Suprapubic skin (tissue), 4 donors: ENCODE results near the gene CYP39A1. TPM values are rescaled to one million over a fixed set of nuclear protein-coding genes. Genes with fewer than 3 reads are reported as not detected.

Source experiments
- DNase-seq, 2 donors: peaks; one replicate each; pipeline ENCODE4 v3.0.0-alpha.2; 2019; ENCODE audit warnings: low spot score in 2 of 2
- H3K27ac ChIP-seq: fragments of 200-600 bp; sonication (generic); one replicate; pipeline ENCODE4 v1.5.1; 2019
- H3K27me3 ChIP-seq: fragments of 200-600 bp; sonication (generic); one replicate; pipeline ENCODE4 v1.5.1; 2019
- H3K36me3 ChIP-seq: fragments of 200-600 bp; sonication (generic); one replicate; pipeline ENCODE4 v1.5.1; 2019
- H3K4me1 ChIP-seq: fragments of 200-600 bp; sonication (generic); one replicate; pipeline ENCODE4 v1.5.1; 2019
- H3K4me3 ChIP-seq: fragments of 200-600 bp; sonication (generic); one replicate; pipeline ENCODE4 v1.5.1; 2019; ENCODE audit warnings: mild to moderate bottlenecking
- H3K9me3 ChIP-seq: fragments of 200-600 bp; sonication (generic); one replicate; pipeline ENCODE4 v1.5.1; 2019
- CTCF ChIP-seq, 2 donors: fragments of 200-600 bp in 1 of 2; fragments of 450-650 bp in 1 of 2; sonication (generic) in 1 of 2; IDR thresholded peaks; one replicate each; pipeline ENCODE4 v1.5.1; 2016 to 2019; ENCODE audit warnings: antibody characterized with exemption in 2 of 2, mild to moderate bottlenecking in 1 of 2, moderate library complexity in 1 of 2
- EP300 ChIP-seq: sonication (generic); formaldehyde crosslinking; IDR thresholded peaks from one replicate; pipeline ENCODE4 v1.6.1; 2017; ENCODE audit warnings: antibody characterized with exemption
- POLR2A ChIP-seq, 2 donors: fragments of 450-650 bp; IDR thresholded peaks; one replicate each; pipeline ENCODE4 v1.6.1; 2017; ENCODE audit warnings: antibody characterized with exemption in 2 of 2, mild to moderate bottlenecking in 2 of 2, moderate library complexity in 2 of 2
- POLR2AphosphoS5 ChIP-seq, 3 donors: sonication (generic); formaldehyde crosslinking; IDR thresholded peaks; one replicate each; pipeline ENCODE4 v1.6.1; 2017; ENCODE audit warnings: antibody characterized with exemption in 3 of 3
- WGBS: methylation state at CpG from one replicate; pipeline ENCODE4 v1.1.5; 2018; 5-methylcytosine and 5-hydroxymethylcytosine counted together
- total RNA-seq, 4 donors: library from RNA; depleted of rRNA; stranded (reverse); fragments of >200 nt; gene quantifications; one replicate each; pipeline ENCODE4 v1.1.0, GENCODE V29; 2016

CYP39A1 gene
- total RNA-seq, 4 donors from 2014 or later, result 20.0 to 46.4 (median 33.1) TPM

- no peaks in the 10 kb centered on the region for H3K4me1 ChIP-seq
- no peaks in the 10 kb centered on the region for H3K9me3 ChIP-seq
- no peaks in the 10 kb centered on the region for H3K27me3 ChIP-seq
- H3K4me3 ChIP-seq, result no peak overlapping the region
- TF ChIP-seq POLR2AphosphoS5 (IDR thresholded peaks at IDR 0.05), result no peak
- TF ChIP-seq EP300, result no peak
- no peak for DNase-seq
- H3K36me3 ChIP-seq, result peaks cover 15% of the 10 kb centered on the region
- WGBS, result 84% methylated on average over 4 of the region's 4 CpGs
- H3K27ac ChIP-seq, result no peak overlapping the region
Observed at GRCh38 chr6:46677314-46677654, 24.7 kb upstream of the CYP39A1 start.

DNA sequence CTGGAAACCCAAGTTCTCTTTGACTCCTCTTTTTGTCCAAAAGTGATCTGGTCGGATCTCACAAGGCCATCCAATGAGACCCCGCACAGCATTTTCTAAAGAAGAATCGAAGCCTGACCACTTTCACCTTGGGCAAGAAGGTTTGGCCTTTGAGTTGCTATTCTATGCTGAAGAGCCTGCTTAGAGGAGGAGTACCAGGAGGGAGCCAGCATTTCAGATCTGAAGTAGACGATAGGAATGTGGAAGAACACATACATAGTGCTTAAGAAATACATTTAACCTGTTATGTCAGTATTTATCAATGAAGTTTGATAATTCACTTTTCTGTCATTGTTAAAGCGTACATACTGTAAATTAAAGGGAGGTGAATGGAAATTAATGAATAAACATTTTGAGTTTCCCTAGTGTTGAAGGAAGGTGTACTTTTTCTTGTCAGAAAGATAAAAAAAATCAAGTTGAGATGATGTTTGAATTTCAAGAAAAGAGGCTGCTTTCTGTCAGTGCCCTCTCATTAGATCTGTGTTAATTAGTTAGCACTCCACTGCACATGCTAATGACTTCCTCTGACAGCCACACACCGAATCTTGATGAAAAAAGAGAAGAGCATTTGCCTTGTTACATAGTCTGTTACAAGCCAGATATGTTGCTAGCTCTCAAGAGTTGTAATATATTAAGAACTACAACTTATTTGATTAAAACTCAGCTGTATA, 24.1 kb upstream of the CYP39A1 start:
- no peak for DNase-seq
- TF ChIP-seq EP300 (no peak), POLR2AphosphoS5 (IDR thresholded peaks at IDR 0.05) (no peak), CTCF (IDR thresholded peaks at IDR 0.05) (no peak), POLR2A (IDR thresholded peaks at IDR 0.05) (no peak)
- Histone ChIP-seq H3K9me3 (no peaks in the 10 kb centered on the region), H3K36me3 (peaks cover 15% of the 10 kb centered on the region), H3K4me3 (no peak overlapping the region), H3K27me3 (no peaks in the 10 kb centered on the region), H3K4me1 (no peaks in the 10 kb centered on the region), H3K27ac (no peak overlapping the region)
- WGBS, result 91% methylated on average over 6 of the region's 6 CpGs

- Histone ChIP-seq H3K27me3 (no peaks in the 10 kb centered on the region), H3K4me1 (no peaks in the 10 kb centered on the region), H3K27ac (no peak overlapping the region), H3K4me3 (no peak overlapping the region), H3K9me3 (no peaks in the 10 kb centered on the region), H3K36me3 (peaks cover 26% of the 10 kb centered on the region)
- TF ChIP-seq POLR2A (IDR thresholded peaks at IDR 0.05) (no peak), EP300 (no peak), POLR2AphosphoS5 (IDR thresholded peaks at IDR 0.05) (no peak), CTCF (IDR thresholded peaks at IDR 0.05) (no peak)
- 90% methylated on average over 1 of the region's 1 CpG for WGBS
- DNase-seq, result no peak
Observed at GRCh38 chr6:46674410-46674809, 21.8 kb upstream of the CYP39A1 start.

DNA sequence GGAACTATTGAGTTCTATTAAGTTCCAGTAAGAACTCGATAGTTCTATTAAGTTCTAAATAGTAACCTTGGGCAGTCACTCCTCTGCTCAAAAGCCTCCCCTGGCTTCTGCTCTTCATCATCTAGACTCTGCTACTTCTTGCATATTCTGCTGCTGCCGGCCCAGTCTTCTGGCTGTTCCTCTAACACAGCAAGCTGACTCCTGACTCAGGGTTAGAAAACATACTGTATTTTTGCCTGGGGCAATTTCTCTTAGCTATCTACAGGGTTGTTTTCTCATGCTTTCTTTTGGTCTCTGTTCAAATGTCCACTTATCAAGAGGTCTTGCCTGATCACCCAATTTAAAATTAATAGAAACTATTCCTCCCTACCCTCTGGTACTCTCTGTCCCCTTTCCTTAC, 14.8 kb upstream of the CYP39A1 start:
- Histone ChIP-seq H3K27me3 (no peaks in the 10 kb centered on the region), H3K4me1 (no peaks in the 10 kb centered on the region), H3K4me3 (no peak overlapping the region), H3K36me3 (peaks cover 25% of the 10 kb centered on the region), H3K9me3 (no peaks in the 10 kb centered on the region), H3K27ac (no peak overlapping the region)
- 90% methylated on average over 2 of the region's 2 CpGs for WGBS
- DNase-seq, result no peak
- TF ChIP-seq POLR2A (IDR thresholded peaks at IDR 0.05) (no peak), EP300 (no peak), CTCF (IDR thresholded peaks at IDR 0.05) (no peak), POLR2AphosphoS5 (IDR thresholded peaks at IDR 0.05) (no peak)

GRCh38 chr6:46661483-46661882, 8.9 kb upstream of the CYP39A1 start:
- Histone ChIP-seq H3K9me3 (no peaks in the 10 kb centered on the region), H3K27ac (no peak overlapping the region), H3K27me3 (no peaks in the 10 kb centered on the region), H3K4me1 (no peaks in the 10 kb centered on the region), H3K4me3 (no peak overlapping the region), H3K36me3 (peaks cover 3% of the 10 kb centered on the region)
- TF ChIP-seq POLR2AphosphoS5 (IDR thresholded peaks at IDR 0.05) (no peak), CTCF (IDR thresholded peaks at IDR 0.05) (no peak), POLR2A (IDR thresholded peaks at IDR 0.05) (no peak), EP300 (no peak)
- no peak for DNase-seq
- 94% methylated on average over 2 of the region's 2 CpGs for WGBS

DNA sequence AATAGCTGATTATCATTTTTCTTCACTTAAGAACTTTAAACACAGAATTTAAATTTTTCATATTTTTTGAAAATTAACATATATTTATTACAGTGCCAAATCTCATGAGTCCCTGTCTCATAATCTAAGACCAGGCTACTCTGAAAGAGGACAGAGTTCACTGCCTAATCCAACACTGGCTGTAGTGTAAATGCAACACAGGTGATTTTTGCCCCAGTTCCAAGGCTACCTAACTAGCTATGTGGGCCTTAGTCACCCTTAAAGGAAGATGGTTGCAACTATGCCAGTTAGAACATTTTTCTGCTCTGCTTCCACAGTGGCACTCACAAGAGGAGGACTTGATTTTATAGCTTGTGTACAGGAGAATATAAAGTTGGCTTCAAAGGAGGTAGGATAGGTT, 5.0 kb upstream of the CYP39A1 start:
- Histone ChIP-seq H3K4me1 (peaks cover 11% of the 10 kb centered on the region), H3K27ac (no peak overlapping the region), H3K36me3 (peaks cover 3% of the 10 kb centered on the region), H3K27me3 (no peaks in the 10 kb centered on the region), H3K9me3 (no peaks in the 10 kb centered on the region), H3K4me3 (no peak overlapping the region)
- DNase-seq, result no peak
- no peak for TF ChIP-seq EP300
- no peak for TF ChIP-seq POLR2A (IDR thresholded peaks at IDR 0.05)
- TF ChIP-seq CTCF (IDR thresholded peaks at IDR 0.05), result no peak
- no peak for TF ChIP-seq POLR2AphosphoS5 (IDR thresholded peaks at IDR 0.05)
